A549 (cell line): ENCODE measurements around the gene TROAP. TPM values are rescaled to one million over a fixed set of nuclear protein-coding genes. Genes with fewer than 3 reads are reported as not detected.

Experiments
- ATAC-seq, 2 experiments: fragments of 200-7000 bp in 1 of 2; fragments of >200 bp in 1 of 2; cut with Nextera tagmentation in 1 of 2; cut with Tn5 transposase in 1 of 2; 3 replicates each; pipeline versions ENCODE4 v1.8.0 to v1.9.1; 2018 to 2020; ENCODE audit warnings: mild to moderate bottlenecking in 1 of 2, moderate library complexity in 1 of 2
- CTCF ChIA-PET: fragments of 300-600 bp; sonication (Branson Sonifier 250); formaldehyde crosslinking; extraction: SDS; loops from one replicate; lab custom pipeline; 2021; ENCODE audit warnings: antibody characterized with exemption, inconsistent platforms; lab: Yijun Ruan, JAX
- POLR2A ChIA-PET: fragments of 350-600 bp; formaldehyde crosslinking; extraction: SDS; loops from one replicate; lab custom pipeline; 2021; ENCODE audit warnings: antibody characterized with exemption, inconsistent platforms; lab: Yijun Ruan, JAX
- DNase-seq, 2 experiments: peaks; one replicate each; pipeline versions ENCODE4 v3.0.0 to v3.0.0-alpha.2; 2011 to 2016; ENCODE audit warnings: low read depth in 1 of 2, low spot score in 1 of 2
- FAIRE-seq: peaks from 2 replicates; lab custom pipeline; 2011; peaks lifted over from hg19 to GRCh38; lab: Jason Lieb, UNC
- H3K27ac ChIP-seq, 2 experiments: fragments of >200 bp; sonication (Bioruptor Twin); formaldehyde crosslinking; 3 replicates each; pipeline ENCODE4 v1.5.1; 2016 to 2017
- H3K4me1 ChIP-seq: fragments of >200 bp; sonication (Bioruptor Twin); formaldehyde crosslinking; 3 replicates; pipeline ENCODE4 v1.6.1; 2016
- H3K4me2 ChIP-seq: fragments of >200 bp; sonication (Bioruptor Twin); formaldehyde crosslinking; 3 replicates; pipeline ENCODE4 v1.6.1; 2016
- H3K4me3 ChIP-seq: fragments of >200 bp; sonication (Bioruptor Twin); formaldehyde crosslinking; 3 replicates; pipeline ENCODE4 v1.5.1; 2016
- H3K9me3 ChIP-seq: fragments of >200 bp; sonication (Bioruptor Twin); formaldehyde crosslinking; 3 replicates; pipeline ENCODE4 v1.6.1; 2016
- CHD2 ChIP-seq: fragments of 150-350 bp; IDR thresholded peaks from 2 replicates; pipeline ENCODE4 v1.6.1; 2014; ENCODE audit warnings: low read length; ENCODE audit not compliant: partially characterized antibody
- CHD4 ChIP-seq: fragments of 200-600 bp; sonication (generic); IDR thresholded peaks from 2 replicates; pipeline ENCODE4 v1.6.1; 2016; ENCODE audit warnings: antibody characterized with exemption, mild to moderate bottlenecking, borderline replicate concordance
- CTCF ChIP-seq: fragments of >200 bp; sonication (Bioruptor Twin); formaldehyde crosslinking; IDR thresholded peaks from 3 replicates; pipeline ENCODE4 v1.5.1; 2016
- E2F6 ChIP-seq: IDR thresholded peaks from 2 replicates; pipeline ENCODE4 v1.6.1; 2012; ENCODE audit warnings: low read depth, borderline replicate concordance
- EHMT2 ChIP-seq: fragments of 200-600 bp; sonication (generic); IDR thresholded peaks from 2 replicates; pipeline ENCODE4 v1.6.1; 2016; ENCODE audit warnings: antibody characterized with exemption, low read depth, mild to moderate bottlenecking, moderate library complexity
- FOXS1 ChIP-seq: fragments of 250-450 bp; sonication (Bioruptor Pico); IDR thresholded peaks from 2 replicates; pipeline ENCODE4 v1.5.0; 2020; ENCODE audit warnings: mild to moderate bottlenecking, moderate library complexity
- HOXB5 ChIP-seq: fragments of 250-450 bp; sonication (Bioruptor Pico); IDR thresholded peaks from 2 replicates; pipeline ENCODE4 v1.5.0; 2020; ENCODE audit warnings: mild to moderate bottlenecking, moderate library complexity
- MAFK ChIP-seq: fragments of 450-650 bp; IDR thresholded peaks from 2 replicates; pipeline ENCODE4 v1.6.1; 2014; ENCODE audit not compliant: partially characterized antibody
- MAX ChIP-seq: IDR thresholded peaks from 2 replicates; pipeline ENCODE4 v1.6.1; 2012
- PHF8 ChIP-seq: fragments of 200-600 bp; sonication (generic); IDR thresholded peaks from 2 replicates; pipeline ENCODE4 v1.6.1; 2016; ENCODE audit warnings: low read depth, mild to moderate bottlenecking, antibody characterized with exemption, moderate library complexity, borderline replicate concordance
- RAD21 ChIP-seq, 2 experiments: fragments of >200 bp in 1 of 2; sonication (Bioruptor Twin) in 1 of 2; formaldehyde crosslinking in 1 of 2; IDR thresholded peaks in 1 of 2; conservative IDR thresholded peaks in 1 of 2; 2 replicates in 1 of 2; 3 replicates in 1 of 2; pipeline ENCODE4 v1.6.1; 2012 to 2018; ENCODE audit warnings: inconsistent platforms in 1 of 2
- SMC3 ChIP-seq: fragments of >200 bp; sonication (Bioruptor Twin); formaldehyde crosslinking; IDR thresholded peaks from 3 replicates; pipeline ENCODE4 v1.6.1; 2018; ENCODE audit warnings: inconsistent platforms
- WGBS: methylation state at CpG from one replicate; pipeline ENCODE4 v1.1.6; 2017; ENCODE audit errors: missing lambda C conversion rate; 5-methylcytosine and 5-hydroxymethylcytosine counted together
- polyA plus RNA-seq, 4 experiments: library from polyadenylated mRNA; depleted of rRNA in 3 of 4; stranded (reverse); fragments of >200 nt; fragmentation: RNase III in 1 of 4; extraction: RNeasy Plus Mini Kit Qiagen cat#74134 plus additional on column Dnase treatment in 1 of 4; gene quantifications; 2 replicates in 3 of 4; 3 replicates in 1 of 4; pipeline ENCODE4 v1.2.3, GENCODE V29; 2011 to 2017

Gene TROAP
- polyA plus RNA-seq, 2 of the 4 experiments (the other 2 are of a cell fraction) = 50.0 to 55.5 TPM

DNA sequence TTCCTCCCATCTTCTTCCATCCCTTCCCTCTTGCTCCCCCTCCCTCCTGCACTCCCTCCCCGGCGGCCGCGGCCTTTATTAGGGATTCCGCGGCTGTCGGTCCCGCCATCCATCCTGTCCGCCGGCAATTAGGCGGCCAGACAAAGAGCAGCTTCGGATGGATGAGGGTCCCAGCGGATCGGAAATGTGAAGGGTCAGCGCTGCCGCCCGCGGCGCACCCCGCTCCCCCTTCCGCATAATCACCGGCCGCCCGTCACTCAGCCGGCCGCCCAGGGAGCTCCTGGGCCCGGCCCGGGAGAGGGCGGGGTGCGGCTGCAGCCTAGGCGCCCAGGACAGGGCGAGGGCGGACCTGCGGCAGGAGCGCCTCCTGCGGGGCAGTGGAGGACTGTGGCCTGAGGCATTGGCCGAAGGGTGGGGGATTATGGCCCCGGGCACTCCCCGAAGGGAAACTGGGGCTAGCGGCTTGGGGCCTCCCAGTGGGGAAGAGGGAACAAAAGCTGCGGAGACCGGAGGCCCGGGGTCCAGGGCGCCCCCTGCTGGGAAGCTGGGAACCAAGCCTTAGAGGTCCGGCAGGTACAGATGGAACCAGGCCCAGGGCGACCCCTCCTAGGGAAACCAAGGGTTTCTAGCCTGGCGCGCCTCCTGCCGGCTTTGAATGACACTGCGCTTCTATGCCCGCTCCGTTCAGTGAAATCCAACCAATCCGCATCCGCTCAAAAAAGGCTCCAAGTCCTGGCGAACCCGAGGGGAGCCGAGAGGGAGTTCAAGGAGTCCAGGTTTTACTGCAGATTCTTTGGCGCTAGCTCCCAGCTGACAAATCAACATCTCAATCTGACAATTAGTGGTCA, 19.2 kb downstream of the TROAP start:
- ChIA-PET CTCF (interaction anchor here (0.5 to 4.0 kb wide), 70 partner anchors 9 to 589 kb away, joined by 3 to 164 read pairs (median 5); partner anchors contain the start of genes KCNH3, PRPH, SPATS2 and TROAP), POLR2A (interaction anchor here (0.7 to 2.8 kb wide), 5 partner anchors 10 to 76 kb away, joined by 3 to 17 read pairs (median 4); partner anchors contain the start of genes SPATS2 and TROAP)
- H3K4me3 ChIP-seq = peak overlapping the region; percentile 48
- peak; percentile 60 to 83 for ATAC-seq
- H3K27ac ChIP-seq = peak overlapping the region; percentile 72 to 86
- no peaks in the 10 kb centered on the region for H3K9me3 ChIP-seq
- no peak for FAIRE-seq
- peak overlapping the region; percentile 99 for H3K4me2 ChIP-seq
- TF ChIP-seq MAX (peak; percentile 1; the same call in 1 of the 2 replicates), RAD21 (conservative IDR thresholded peaks at IDR 0.05 in 1 of 2, IDR thresholded peaks at IDR 0.05 in 1 of 2) (peak; percentile 54 to 66), MAFK (peak; percentile 17), EHMT2 (no peak), SMC3 (peak; percentile 80), CTCF (peak; percentile 98), PHF8 (no peak)
- peak; percentile 88 to 95 for DNase-seq
- WGBS = 27% methylated on average over 58 of the region's 58 CpGs
- H3K4me1 ChIP-seq = peaks cover 41% of the 10 kb centered on the region

DNA sequence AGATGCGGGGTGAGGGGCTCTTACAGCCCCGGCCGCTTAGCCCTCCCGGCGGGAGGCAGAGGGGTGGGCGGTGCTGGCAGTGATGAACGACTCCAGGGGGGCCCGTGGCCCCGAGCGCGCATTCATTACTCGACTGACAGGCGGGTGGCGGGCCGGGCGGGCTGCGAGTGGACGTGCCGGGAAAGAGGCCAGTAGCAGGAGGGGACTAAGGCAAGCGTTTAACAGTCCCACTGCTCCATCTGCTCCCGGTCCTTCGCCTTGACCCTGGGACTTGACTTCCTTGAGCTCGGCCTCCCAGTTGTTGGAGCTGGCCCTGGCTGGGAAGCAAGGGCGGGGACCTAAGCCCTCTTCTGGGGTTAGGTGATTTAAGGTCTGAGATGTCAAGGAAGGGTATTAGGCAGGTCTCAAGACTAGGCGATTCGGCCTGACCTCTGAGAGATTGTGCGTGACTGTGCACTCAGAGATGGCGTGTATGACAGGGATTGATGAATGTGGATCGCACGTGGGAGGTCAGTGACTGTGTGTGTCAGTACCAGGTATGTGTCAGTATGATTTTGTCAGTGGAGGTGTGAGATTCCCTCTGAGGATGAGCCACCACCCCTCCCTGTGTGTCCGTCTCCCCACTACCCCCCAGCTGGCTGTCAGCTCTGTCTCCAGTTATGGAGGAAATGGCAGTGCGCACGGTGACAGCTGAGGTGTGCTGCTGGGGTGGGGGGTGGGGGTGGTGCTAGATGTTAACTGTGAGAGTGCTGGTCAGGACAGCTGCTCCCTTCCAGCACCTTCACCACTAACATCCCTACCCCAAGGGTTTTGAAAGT, 20.1 kb downstream of the TROAP start:
- ATAC-seq (peak in 1 of 2 experiments; percentile 9; a peak in 3 of 6 replicates), DNase-seq (peak in 1 of 2 experiments; percentile 35), FAIRE-seq (no peak)
- peak overlapping the region; percentile 48 for H3K4me3 ChIP-seq
- H3K4me2 ChIP-seq = peak overlapping the region; percentile 99
- ChIA-PET CTCF (interaction anchor here (0.7 to 4.0 kb wide), 56 partner anchors 9 to 588 kb away, joined by 3 to 164 read pairs (median 6); partner anchors contain the start of genes KCNH3, PRPH, SPATS2 and TROAP), POLR2A (interaction anchor here (0.7 to 2.8 kb wide), 4 partner anchors 11 to 24 kb away, joined by 3 to 17 read pairs (median 5); partner anchors contain the start of genes SPATS2 and TROAP)
- H3K9me3 ChIP-seq = no peaks in the 10 kb centered on the region
- no peak for TF ChIP-seq FOXS1
- no peak for TF ChIP-seq CHD2
- TF ChIP-seq HOXB5 = 0 out of 2 replicates have a peak, but pooled peaks have one; percentile 6
- peaks cover 42% of the 10 kb centered on the region for H3K4me1 ChIP-seq
- 24% methylated on average over 32 of the region's 33 CpGs for WGBS
- peak overlapping the region; percentile 39 to 72; a peak in 5 of 6 replicates for H3K27ac ChIP-seq

DNA sequence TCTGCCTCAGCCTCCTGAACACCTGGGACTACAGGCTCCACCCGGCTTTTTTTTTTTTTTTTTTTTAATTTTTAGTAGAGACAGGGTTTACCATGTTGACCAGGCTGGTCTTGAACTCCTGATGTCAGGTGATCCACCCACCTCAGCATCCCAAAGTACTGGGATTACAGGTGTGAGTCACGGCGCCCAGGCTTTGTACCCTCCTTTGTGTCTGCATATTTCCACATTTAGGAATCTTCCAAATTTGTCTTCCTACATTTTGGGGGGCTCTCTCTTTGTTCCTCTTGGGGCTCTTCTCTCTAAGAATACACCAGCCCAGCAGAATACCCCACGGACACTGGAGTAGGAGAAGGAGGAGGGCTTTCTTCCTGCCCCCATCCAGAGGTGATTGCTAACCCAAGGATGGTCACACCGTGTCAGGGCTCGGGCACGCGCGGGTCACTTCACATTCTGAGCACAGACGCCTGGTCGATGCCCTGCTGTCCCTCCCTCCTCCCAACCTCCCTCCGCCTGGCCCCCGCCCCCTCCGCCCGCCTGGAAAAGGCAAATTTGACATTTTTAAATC, 21.5 kb downstream of the TROAP start:
- ATAC-seq (no peak), FAIRE-seq (no peak), DNase-seq (no peak)
- H3K9me3 ChIP-seq = no peaks in the 10 kb centered on the region
- 85% methylated on average over 13 of the region's 15 CpGs for WGBS
- H3K4me2 ChIP-seq = peak overlapping the region; percentile 87; the same call in 1 of the 3 replicates
- no peak for TF ChIP-seq CHD4
- no peak for TF ChIP-seq CHD2
- TF ChIP-seq E2F6 = no peak
- TF ChIP-seq, all 56 proteins: peak for 0
- ChIA-PET POLR2A (no interaction called here), CTCF (interaction anchor here (1.1 to 4.0 kb wide), 3 partner anchors 9 to 54 kb away, joined by 3 to 164 read pairs (median 56); partner anchors contain the start of gene PRPH)
- Histone ChIP-seq H3K27ac (peak overlapping the region in 1 of 2 experiments; percentile 85; a peak in 2 of 6 replicates), H3K4me3 (no peak overlapping the region; the same call in 2 of the 3 replicates), H3K4me1 (peaks cover 50% of the 10 kb centered on the region)
